AG09309 (cell line): ENCODE measurements around the gene NPS.

Experiments used
- DNase-seq: peaks from one replicate; pipeline ENCODE4 v3.0.0-alpha.2; 2010; ENCODE audit warnings: low read depth
- H3K4me3 ChIP-seq: 2 replicates; pipeline ENCODE4 v1.5.1; 2011; ENCODE audit warnings: mild to moderate bottlenecking, low read depth, low read length, moderate library complexity; ENCODE audit not compliant: control insufficient read depth
- CTCF ChIP-seq: IDR thresholded peaks from 2 replicates; pipeline ENCODE4 v1.5.1; 2011; ENCODE audit warnings: mild to moderate bottlenecking, low read depth, low read length, inconsistent platforms; ENCODE audit not compliant: insufficient read depth, control insufficient read depth; ENCODE audit errors: missing control alignments

The NPS gene

DNA sequence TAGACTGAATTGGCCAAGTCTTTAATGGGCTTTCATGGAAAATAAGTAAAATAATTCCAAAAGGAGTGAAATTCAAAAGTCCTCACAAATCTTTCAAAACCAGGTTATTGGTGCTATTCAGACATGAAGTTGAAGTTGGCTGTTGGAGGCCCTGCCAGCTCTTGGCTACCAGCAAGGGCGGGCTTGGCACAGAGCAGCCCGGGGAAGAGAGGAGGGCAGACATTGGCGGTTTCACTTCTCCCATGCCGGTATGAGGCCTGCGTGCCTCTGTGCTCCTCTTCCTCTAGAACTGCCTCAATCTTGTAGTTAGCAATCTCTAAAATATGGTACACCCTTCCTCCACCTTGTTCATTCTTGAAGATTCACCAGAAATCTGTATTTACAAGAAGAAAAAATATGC lies 16.4 kb upstream of the NPS start:
- no peak overlapping the region for H3K4me3 ChIP-seq
- TF ChIP-seq CTCF: no peak
- no peak for DNase-seq

GRCh38 chr10:127534074-127534473 lies 15.0 kb upstream of the NPS start:
- no peak for DNase-seq
- no peak overlapping the region for H3K4me3 ChIP-seq
- no peak for TF ChIP-seq CTCF

DNA sequence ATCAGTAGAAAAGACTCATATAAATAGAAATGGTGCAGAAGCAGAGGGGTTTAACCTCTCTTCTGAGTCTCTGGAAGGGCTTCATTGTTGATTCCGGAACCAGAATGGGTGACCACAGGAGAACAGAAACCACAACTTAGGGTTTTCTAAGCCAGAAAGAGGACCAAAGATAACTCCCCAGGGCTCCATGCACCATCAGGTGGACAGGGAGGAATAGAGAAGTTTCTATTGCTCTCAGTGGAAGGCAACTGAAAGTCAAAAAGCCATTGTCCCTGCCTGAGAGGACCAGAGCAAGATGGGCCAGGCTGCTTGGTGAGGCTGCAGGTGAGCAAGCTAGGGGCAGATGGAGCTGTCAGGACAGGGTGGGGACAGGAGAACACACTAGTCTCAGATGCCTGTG lies 14.6 kb upstream of the NPS start:
- TF ChIP-seq CTCF: no peak
- H3K4me3 ChIP-seq: no peak overlapping the region
- DNase-seq: no peak

DNA sequence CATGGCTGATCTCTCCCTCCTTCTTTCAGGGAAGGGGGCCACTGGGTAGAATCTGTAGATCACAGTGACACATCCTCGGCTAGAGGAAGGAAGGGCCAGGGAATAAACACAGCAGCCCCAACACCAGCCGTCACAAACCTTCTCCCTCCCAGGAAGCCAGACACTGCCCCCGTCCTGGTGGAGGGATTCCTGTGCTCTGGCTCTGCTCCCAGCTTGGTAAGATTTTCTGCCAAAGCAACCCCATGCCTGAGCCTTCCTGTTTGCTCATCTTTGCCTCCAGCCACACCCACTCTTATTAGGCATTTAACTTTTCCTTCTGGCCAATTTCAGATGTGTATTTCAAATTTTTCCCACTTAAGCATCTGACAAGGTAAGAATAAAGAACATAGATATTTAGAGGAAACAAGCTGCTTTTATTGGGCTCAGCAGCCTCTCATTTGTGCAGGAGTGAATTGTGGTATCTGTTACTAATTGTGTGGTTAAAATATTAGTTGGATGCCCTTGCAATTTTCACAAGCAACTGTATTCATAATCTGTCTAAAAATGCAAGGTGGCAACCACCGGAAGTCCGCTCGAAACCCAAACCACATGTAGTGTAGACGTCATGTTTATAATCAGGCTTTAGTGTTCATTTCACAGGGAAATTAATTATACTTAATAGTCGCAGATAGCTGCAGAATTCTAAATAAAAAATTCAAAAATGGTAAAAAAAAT lies 13.2 kb upstream of the NPS start:
- TF ChIP-seq CTCF: no peak
- H3K4me3 ChIP-seq: no peak overlapping the region
- DNase-seq: no peak

DNA sequence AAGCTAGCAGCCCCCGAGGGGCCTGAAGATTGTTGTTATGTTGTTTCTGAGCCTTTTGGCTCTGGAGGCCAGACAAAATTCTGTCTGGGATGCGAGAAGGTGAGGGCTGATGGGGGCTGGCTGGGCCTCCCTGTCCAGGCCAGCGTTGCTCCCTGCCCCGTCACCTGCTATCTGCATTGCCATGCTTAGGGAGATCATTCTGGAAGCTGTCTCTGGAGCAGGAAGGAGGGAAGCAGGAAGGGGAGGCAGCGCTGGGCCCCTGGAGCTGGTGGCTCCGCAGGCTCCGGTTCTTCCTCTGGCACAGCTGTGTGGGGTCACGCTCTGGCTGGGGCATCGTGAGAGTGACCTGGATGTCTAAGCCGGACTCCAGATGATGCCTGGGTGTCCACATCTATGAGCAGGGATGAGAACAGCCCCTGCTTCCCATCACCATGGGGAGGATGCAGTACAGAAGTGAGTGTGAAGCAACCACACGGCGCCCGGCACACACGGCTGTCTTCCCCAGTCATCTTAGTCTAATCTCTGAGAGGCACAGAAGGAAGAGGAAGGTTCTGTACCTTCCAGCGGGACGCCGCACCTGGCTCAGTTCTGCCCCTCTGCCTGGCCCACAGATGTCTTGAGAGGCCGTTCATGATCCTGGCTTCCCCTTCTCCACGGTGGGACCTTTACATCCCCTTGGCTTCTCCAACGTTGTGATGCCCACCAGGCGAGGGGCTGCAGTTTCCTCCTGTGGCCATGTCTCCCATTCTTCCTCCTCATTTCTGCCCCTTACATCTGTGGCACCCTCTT lies 11.9 kb upstream of the NPS start:
- DNase-seq: no peak
- TF ChIP-seq CTCF: no peak

GRCh38 chr10:127537924-127538323 lies 11.2 kb upstream of the NPS start:
- no peak overlapping the region for H3K4me3 ChIP-seq
- no peak for TF ChIP-seq CTCF
- DNase-seq: no peak

More for the DNA sequence above, 11.9 kb upstream of the NPS start:
- H3K4me3 ChIP-seq: no peak overlapping the region
